Activated T-cell treated with anti-CD3 and anti-CD28 coated beads, Interleukin-2, amount 50 U/mL, for 72 hours (primary cell): ENCODE measurements around the gene CHCHD3. TPM values are rescaled to one million over a fixed set of nuclear protein-coding genes. Genes with fewer than 3 reads are reported as not detected.
"Not testable (repeated sequence)": the region's sequence is repeated elsewhere in the genome, so short reads cannot be mapped to it uniquely, and the experiment has no call there.

Source experiments
- ATAC-seq, 2 donors: fragments of 150-1000 bp; cut with Tn5 transposase; replicated peaks in 1 of 2; 2 replicates each; pipeline ENCODE4 v1.10.0; 2021; ENCODE audit warnings: moderate library complexity in 2 of 2, mild to moderate bottlenecking in 1 of 2
- DNase-seq, 2 donors: peaks; one replicate each; pipeline ENCODE4 v3.0.0; 2021 to 2022; ENCODE audit warnings: mixed read lengths in 1 of 2
- H3K27ac Mint-ChIP-seq: one replicate; pipeline ENCODE4 v1.8.0; 2022; ENCODE audit warnings: mild to moderate bottlenecking, moderate library complexity, mixed read lengths
- H3K27me3 Mint-ChIP-seq: one replicate; pipeline ENCODE4 v1.8.0; 2022; ENCODE audit warnings: low read depth, mixed read lengths
- H3K36me3 Mint-ChIP-seq, 2 donors: one replicate each; pipeline ENCODE4 v1.8.0; 2022; ENCODE audit warnings: mixed read lengths in 2 of 2, mild to moderate bottlenecking in 1 of 2; ENCODE audit not compliant: insufficient read depth in 2 of 2
- H3K4me1 Mint-ChIP-seq: one replicate; pipeline ENCODE4 v1.8.0; 2022; ENCODE audit warnings: low read depth, mixed read lengths
- H3K4me3 Mint-ChIP-seq, 2 donors: one replicate each; pipeline ENCODE4 v1.8.0; 2022; ENCODE audit warnings: mild to moderate bottlenecking in 2 of 2, mixed read lengths in 2 of 2, moderate library complexity in 2 of 2
- H3K9me3 Mint-ChIP-seq, 2 donors: one replicate each; pipeline ENCODE4 v1.8.0; 2022; ENCODE audit warnings: mixed read lengths in 2 of 2
- total RNA-seq, 2 donors: library from RNA; stranded (reverse); gene quantifications; one replicate each; pipeline ENCODE4 v1.2.3, GENCODE V29; 2022

CHCHD3 gene
- total RNA-seq, 2 donors from 2014 or later, result 59.3 to 75.5 TPM

GRCh38 chr7:133051066-133051465, 30.8 kb downstream of the CHCHD3 start:
- Mint-ChIP-seq H3K27ac (no peak overlapping the region), H3K4me3 (no peak overlapping the region), H3K4me1 (peaks cover 20% of the 10 kb centered on the region), H3K9me3 (no peaks in the 10 kb centered on the region), H3K27me3 (no peaks in the 10 kb centered on the region), H3K36me3 (peaks cover 0 to 4% of the 10 kb centered on the region in 2 donors)
- no peak for ATAC-seq
- no peak for DNase-seq

- Mint-ChIP-seq H3K9me3 (no peaks in the 10 kb centered on the region), H3K4me1 (peaks cover 20% of the 10 kb centered on the region), H3K36me3 (peaks cover 0 to 3% of the 10 kb centered on the region in 2 donors), H3K27me3 (no peaks in the 10 kb centered on the region), H3K4me3 (no peak overlapping the region), H3K27ac (no peak overlapping the region)
- DNase-seq (no peak), ATAC-seq (no peak)
Observed at GRCh38 chr7:133050200-133050995, 31.5 kb downstream of the CHCHD3 start.

- Mint-ChIP-seq H3K27ac (no peak overlapping the region), H3K9me3 (no peaks in the 10 kb centered on the region), H3K36me3 (peaks cover 2 to 4% of the 10 kb centered on the region in 2 donors), H3K4me3 (no peak overlapping the region), H3K4me1 (peaks cover 15% of the 10 kb centered on the region), H3K27me3 (no peaks in the 10 kb centered on the region)
- ATAC-seq, result no peak
- no peak for DNase-seq
Observed at GRCh38 chr7:133048589-133048988, 33.3 kb downstream of the CHCHD3 start.

- Mint-ChIP-seq H3K36me3 (peaks cover 2 to 4% of the 10 kb centered on the region in 2 donors), H3K27me3 (no peaks in the 10 kb centered on the region), H3K27ac (no peak overlapping the region), H3K4me1 (peaks cover 5% of the 10 kb centered on the region), H3K9me3 (no peaks in the 10 kb centered on the region), H3K4me3 (no peak overlapping the region)
- DNase-seq (no peak), ATAC-seq (no peak)
Observed at GRCh38 chr7:133047321-133047720, 34.6 kb downstream of the CHCHD3 start.

GRCh38 chr7:133044722-133045473, 37.0 kb downstream of the CHCHD3 start:
- no peak for ATAC-seq
- H3K36me3 Mint-ChIP-seq, result peaks cover 2 to 5% of the 10 kb centered on the region in 2 donors
- no peaks in the 10 kb centered on the region for H3K27me3 Mint-ChIP-seq
- DNase-seq, result no peak
- H3K9me3 Mint-ChIP-seq, result no peaks in the 10 kb centered on the region
- no peak overlapping the region for H3K27ac Mint-ChIP-seq
- no peak overlapping the region for H3K4me3 Mint-ChIP-seq
- H3K4me1 Mint-ChIP-seq, result no peaks in the 10 kb centered on the region

- no peaks in the 10 kb centered on the region for H3K27me3 Mint-ChIP-seq
- DNase-seq, result no peak
- peaks cover 2 to 5% of the 10 kb centered on the region in 2 donors for H3K36me3 Mint-ChIP-seq
- peaks cover 11% of the 10 kb centered on the region for H3K4me1 Mint-ChIP-seq
- no peak for ATAC-seq
- no peak overlapping the region for H3K4me3 Mint-ChIP-seq
- H3K9me3 Mint-ChIP-seq, result no peaks in the 10 kb centered on the region
- no peak overlapping the region for H3K27ac Mint-ChIP-seq
Observed at GRCh38 chr7:133040674-133041073, 41.2 kb downstream of the CHCHD3 start.

GRCh38 chr7:133040178-133040577, 41.7 kb downstream of the CHCHD3 start:
- DNase-seq (no peak), ATAC-seq (no peak)

GRCh38 chr7:133039614-133040013, 42.3 kb downstream of the CHCHD3 start:
- no peaks in the 10 kb centered on the region for H3K27me3 Mint-ChIP-seq
- H3K4me1 Mint-ChIP-seq, result peaks cover 18% of the 10 kb centered on the region
- H3K9me3 Mint-ChIP-seq, result no peaks in the 10 kb centered on the region
- no peak overlapping the region for H3K4me3 Mint-ChIP-seq
- H3K36me3 Mint-ChIP-seq, result peaks cover 0 to 7% of the 10 kb centered on the region in 2 donors
- no peak overlapping the region for H3K27ac Mint-ChIP-seq
- no peak for DNase-seq
- ATAC-seq, result no peak

More at GRCh38 chr7:133040178-133040577, 41.7 kb downstream of the CHCHD3 start:
- no peaks in the 10 kb centered on the region for H3K27me3 Mint-ChIP-seq
- H3K27ac Mint-ChIP-seq, result no peak overlapping the region
- no peak overlapping the region for H3K4me3 Mint-ChIP-seq
- H3K9me3 Mint-ChIP-seq, result no peaks in the 10 kb centered on the region
- peaks cover 16% of the 10 kb centered on the region for H3K4me1 Mint-ChIP-seq
- H3K36me3 Mint-ChIP-seq, result peaks cover under 1 to 7% of the 10 kb centered on the region in 2 donors

GRCh38 chr7:133036289-133036688, 45.6 kb downstream of the CHCHD3 start:
- H3K4me1 Mint-ChIP-seq, result peaks cover 18% of the 10 kb centered on the region
- ATAC-seq, result peak in 1 of 2 donors; percentile 33

GRCh38 chr7:133035240-133035639, 46.6 kb downstream of the CHCHD3 start:
- not testable (repeated sequence) for H3K27ac Mint-ChIP-seq, DNase-seq, H3K9me3 Mint-ChIP-seq, H3K27me3 Mint-ChIP-seq, H3K4me3 Mint-ChIP-seq, H3K36me3 Mint-ChIP-seq
- ATAC-seq, result peak; percentile 35 to 44
- H3K4me1 Mint-ChIP-seq, result peaks cover 18% of the 10 kb centered on the region

More at GRCh38 chr7:133036289-133036688, 45.6 kb downstream of the CHCHD3 start:
- no peak for DNase-seq
- Mint-ChIP-seq H3K4me3 (no peak overlapping the region), H3K36me3 (peaks cover 0 to 3% of the 10 kb centered on the region in 2 donors), H3K27ac (no peak overlapping the region), H3K27me3 (no peaks in the 10 kb centered on the region), H3K9me3 (no peaks in the 10 kb centered on the region)

GRCh38 chr7:133030346-133030745, 51.5 kb downstream of the CHCHD3 start:
- Mint-ChIP-seq H3K27me3 (no peaks in the 10 kb centered on the region), H3K9me3 (peaks cover 2 to 3% of the 10 kb centered on the region in 2 donors), H3K4me1 (peaks cover 11% of the 10 kb centered on the region), H3K4me3 (no peak overlapping the region), H3K36me3 (peaks cover 2 to 7% of the 10 kb centered on the region in 2 donors), H3K27ac (no peak overlapping the region)
- no peak for ATAC-seq
- no peak for DNase-seq

- peak overlapping the region; percentile 17 for H3K27ac Mint-ChIP-seq
- peaks cover 2 to 7% of the 10 kb centered on the region in 2 donors for H3K36me3 Mint-ChIP-seq
- ATAC-seq (no peak), DNase-seq (no peak)
- no peak overlapping the region for H3K4me3 Mint-ChIP-seq
- H3K27me3 Mint-ChIP-seq, result no peaks in the 10 kb centered on the region
- H3K9me3 Mint-ChIP-seq, result peaks cover 2 to 3% of the 10 kb centered on the region in 2 donors
- peaks cover 6% of the 10 kb centered on the region for H3K4me1 Mint-ChIP-seq
Observed at GRCh38 chr7:133029463-133029862, 52.4 kb downstream of the CHCHD3 start.

- ATAC-seq (no peak), DNase-seq (no peak)
- H3K9me3 Mint-ChIP-seq, result peaks cover 2 to 3% of the 10 kb centered on the region in 2 donors
- no peaks in the 10 kb centered on the region for H3K27me3 Mint-ChIP-seq
- no peak overlapping the region for H3K27ac Mint-ChIP-seq
- peaks cover 2 to 7% of the 10 kb centered on the region in 2 donors for H3K36me3 Mint-ChIP-seq
- H3K4me3 Mint-ChIP-seq, result no peak overlapping the region
- H3K4me1 Mint-ChIP-seq, result peaks cover 6% of the 10 kb centered on the region
Observed at GRCh38 chr7:133027397-133027796, 54.5 kb downstream of the CHCHD3 start.
